AG09319 (cell line): ENCODE data around the gene SESN1.

Experiments used
- DNase-seq: peaks from one replicate; pipeline ENCODE4 v3.0.0-alpha.2; 2010; ENCODE audit warnings: low read depth; ENCODE audit errors: extremely low read depth
- CTCF ChIP-seq: IDR thresholded peaks from 2 replicates; pipeline ENCODE4 v1.5.1; 2011; ENCODE audit warnings: low read depth, mild to moderate bottlenecking, inconsistent platforms, low read length, moderate library complexity

SESN1 gene

GRCh38 chr6:109058620-109059019, 36.0 kb downstream of the SESN1 start:
- no peak for TF ChIP-seq CTCF
- DNase-seq, result no peak

GRCh38 chr6:109056661-109057060, 38.0 kb downstream of the SESN1 start:
- no peak for TF ChIP-seq CTCF

DNA sequence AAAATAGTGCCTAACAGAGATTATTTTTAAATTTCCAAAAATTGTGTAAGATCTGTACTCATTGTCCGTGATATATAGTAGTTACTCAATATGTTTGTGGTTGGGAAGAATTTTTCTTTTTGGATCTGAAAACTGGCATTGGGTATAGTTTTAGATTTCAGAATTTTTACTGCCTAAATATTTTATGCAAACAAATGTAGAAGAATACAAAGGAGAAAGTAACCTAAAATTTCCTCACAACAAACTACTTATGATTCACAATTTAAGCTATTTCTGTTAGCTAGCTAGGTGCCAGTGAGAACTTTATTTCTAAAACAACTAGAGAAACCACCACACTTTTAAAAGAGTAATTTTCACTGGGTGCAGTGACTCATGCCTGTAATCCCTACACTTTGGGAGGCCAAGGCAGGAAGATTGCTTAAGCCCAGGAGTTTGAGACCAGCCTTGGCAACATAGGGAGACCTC, 38.8 kb downstream of the SESN1 start:
- DNase-seq, result no peak
- TF ChIP-seq CTCF, result no peak

More at GRCh38 chr6:109056661-109057060, 38.0 kb downstream of the SESN1 start:
- DNase-seq, result no peak

GRCh38 chr6:109053336-109053735, 41.3 kb downstream of the SESN1 start:
- no peak for DNase-seq
- TF ChIP-seq CTCF, result no peak

DNA sequence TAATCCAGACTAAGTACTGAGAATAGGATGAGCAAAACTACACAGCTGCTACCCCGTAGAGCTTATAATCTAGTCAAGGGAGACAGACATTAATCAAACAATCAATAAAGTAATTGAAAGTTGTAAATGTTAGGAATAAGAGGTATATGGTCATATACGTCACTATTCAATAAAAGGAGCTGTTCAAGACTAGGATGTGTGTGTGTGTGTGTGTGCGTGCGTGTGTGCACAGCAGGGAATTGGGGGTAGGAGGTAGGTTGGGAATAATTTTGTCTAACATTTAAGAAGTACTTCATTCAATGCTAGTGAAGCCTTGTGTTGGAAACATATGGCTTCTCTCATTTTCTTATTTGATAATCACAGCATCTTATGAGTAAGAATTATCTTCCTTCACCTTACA, 41.8 kb downstream of the SESN1 start:
- DNase-seq, result no peak
- no peak for TF ChIP-seq CTCF

DNA sequence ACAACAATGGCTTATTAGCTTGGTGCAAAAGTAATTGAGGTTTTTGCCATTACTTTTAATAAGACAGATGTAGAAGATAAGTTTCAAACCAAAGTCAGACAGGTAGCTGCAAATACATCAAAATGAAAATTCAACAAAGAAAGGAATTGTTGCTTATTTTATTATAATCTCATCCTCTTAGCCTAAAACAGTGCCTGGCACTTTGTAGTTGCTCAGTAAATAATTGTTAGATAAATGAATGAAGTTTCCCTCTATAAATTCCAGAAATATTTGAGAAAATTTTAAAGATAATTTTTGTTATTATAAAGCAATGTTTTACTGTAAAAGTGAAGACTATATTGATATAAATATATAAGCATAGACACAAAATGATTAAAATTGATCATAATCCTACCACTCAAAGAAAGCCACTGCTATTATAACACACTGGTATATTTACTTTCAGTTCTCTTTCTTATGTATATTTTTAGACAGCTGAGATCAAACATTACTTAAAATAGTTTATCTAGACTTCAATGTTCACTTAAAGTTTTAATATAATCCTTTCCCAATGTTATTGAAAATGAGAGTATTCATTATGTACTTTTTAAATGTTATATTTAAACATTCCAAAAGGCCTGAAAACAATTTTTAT, 42.5 kb downstream of the SESN1 start:
- no peak for DNase-seq
- TF ChIP-seq CTCF, result no peak

DNA sequence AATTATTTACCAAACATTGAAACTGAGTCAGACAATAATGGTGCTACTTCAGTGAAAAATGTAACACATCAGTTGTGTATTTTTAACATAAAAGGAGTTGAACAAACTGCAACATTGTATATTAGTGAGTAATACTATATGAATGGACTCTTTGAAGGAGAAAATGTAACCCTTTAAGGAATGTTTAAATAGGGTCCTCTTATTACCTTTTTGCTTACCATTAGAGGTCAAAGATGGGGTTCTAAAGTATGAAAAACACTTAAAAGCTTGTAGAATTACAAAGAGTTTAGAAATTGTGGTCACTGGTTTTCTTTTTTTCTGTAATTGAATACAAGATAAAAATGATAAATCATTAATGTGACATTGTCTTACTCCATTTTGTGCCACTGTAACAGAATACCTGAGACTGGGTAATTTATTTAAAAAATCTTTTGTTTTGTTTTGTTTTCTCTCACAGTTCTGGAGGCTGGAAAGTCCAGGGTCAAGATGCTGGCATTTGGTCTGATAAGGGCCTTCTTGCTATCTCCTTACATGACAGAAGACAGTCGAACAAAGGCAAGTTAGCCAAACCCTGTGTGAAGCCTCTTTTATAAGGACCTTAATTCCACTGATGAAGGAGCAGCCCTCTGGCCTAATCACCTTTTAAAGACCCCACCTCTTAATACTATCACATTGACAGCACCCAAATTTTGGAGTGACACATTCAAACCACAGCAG, 43.2 kb downstream of the SESN1 start:
- DNase-seq, result no peak
- no peak for TF ChIP-seq CTCF
